Activated CD8-positive, alpha-beta memory T cell treated with anti-CD3 and anti-CD28 coated beads, Interleukin-2, amount 50 U/mL, for 48 hours (primary cell): Measurements from ENCODE around the gene MTG1.
"Not testable (repeated sequence)": the region's sequence is repeated elsewhere in the genome, so short reads cannot be mapped to it uniquely, and the experiment has no call there.

Experiments used
- DNase-seq: peaks from one replicate; pipeline ENCODE4 v3.0.0-alpha.2; 2020

MTG1 gene

DNA sequence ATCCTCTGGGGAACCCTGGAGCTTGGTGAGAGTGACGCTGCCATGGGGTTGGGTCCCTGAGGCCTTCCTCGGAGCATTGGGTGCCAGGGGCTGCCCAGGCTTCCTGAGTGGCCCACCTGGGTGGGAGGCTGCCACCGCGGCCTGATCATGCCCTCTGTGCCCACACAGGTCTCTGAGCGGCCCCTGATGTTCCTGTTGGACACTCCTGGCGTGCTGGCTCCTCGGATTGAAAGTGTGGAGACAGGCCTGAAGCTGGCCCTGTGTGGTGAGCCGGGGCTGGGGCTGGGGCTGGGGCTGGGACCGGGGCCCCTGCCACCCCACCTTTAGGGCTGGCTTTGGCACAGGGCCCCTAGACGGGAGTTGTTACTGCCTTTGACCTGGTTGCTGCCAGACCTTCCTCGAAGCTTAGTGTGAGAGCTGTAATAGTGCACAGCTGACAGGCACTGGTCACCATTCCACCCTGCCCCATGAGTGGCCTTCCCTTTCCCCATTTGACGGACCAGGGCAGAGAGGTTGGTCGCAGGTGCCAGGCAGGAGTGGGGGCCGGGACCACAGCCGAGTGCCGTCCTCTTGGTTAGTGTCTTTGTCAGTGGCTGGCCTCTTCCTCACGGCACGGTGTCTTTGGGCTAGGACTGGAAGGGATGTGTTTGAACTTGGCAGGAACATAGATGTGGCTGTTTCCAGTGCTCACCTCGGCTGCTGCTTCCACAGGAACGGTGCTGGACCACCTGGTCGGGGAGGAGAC lies 8.2 kb downstream of the MTG1 start:
- no peak for DNase-seq

DNA sequence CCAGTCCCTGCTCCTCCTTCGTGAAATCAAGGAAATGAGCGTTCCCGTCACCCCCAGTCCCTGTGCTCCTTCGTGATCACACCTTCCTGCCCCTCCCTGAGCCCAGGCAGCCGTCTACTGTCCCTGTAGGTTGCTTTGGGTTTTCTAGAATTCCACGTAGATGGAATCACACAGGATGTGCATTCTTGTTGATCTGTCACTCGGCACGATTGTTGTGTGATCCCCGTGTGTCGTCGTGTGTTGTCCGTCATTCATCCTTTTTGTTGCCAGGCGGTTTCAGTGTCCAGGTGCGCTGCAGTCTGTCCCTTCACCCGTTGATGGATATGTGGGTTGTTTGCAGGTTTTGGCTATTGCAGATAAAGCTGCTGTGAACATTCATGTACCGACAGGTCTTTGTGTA lies 9.4 kb downstream of the MTG1 start:
- no peak for DNase-seq

DNA sequence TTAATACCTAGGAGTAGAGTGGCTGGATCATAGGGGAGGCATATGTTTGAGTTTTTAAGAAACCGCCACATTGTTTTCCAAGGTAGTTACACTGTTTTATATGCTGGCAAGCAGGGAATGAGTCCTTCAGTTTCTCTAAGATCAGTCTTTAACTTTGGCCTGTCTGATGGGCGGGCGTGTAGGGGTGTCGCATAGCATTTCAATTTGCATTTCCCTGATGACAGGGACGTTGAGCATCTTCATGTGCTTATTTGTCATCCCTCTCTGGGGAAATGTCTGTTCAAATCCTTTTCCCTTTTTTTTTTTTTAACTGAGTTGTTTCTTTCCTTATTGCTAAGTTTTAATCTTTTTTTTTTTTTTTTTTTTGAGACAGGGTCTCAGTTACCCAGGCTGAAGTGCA lies 9.8 kb downstream of the MTG1 start:
- no peak for DNase-seq

DNA sequence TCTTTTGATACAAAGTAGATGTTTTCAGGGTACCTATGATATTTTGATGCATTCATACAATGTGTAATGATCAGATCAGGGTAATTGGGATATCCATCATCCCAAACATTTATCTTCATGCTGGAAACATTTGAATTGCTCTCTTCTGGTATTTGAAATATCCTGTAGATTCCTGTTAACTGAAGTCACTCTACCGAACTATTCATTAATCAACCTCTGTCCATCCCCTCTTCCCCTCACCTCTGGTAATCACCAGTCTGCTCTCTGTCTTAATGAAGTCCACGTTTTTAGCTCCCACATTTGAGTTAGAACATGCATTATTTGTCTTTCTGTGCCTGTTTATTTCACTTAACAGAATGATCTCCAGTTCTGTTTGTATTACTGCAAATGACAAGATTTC lies 11.3 kb downstream of the MTG1 start:
- DNase-seq, result no peak

DNA sequence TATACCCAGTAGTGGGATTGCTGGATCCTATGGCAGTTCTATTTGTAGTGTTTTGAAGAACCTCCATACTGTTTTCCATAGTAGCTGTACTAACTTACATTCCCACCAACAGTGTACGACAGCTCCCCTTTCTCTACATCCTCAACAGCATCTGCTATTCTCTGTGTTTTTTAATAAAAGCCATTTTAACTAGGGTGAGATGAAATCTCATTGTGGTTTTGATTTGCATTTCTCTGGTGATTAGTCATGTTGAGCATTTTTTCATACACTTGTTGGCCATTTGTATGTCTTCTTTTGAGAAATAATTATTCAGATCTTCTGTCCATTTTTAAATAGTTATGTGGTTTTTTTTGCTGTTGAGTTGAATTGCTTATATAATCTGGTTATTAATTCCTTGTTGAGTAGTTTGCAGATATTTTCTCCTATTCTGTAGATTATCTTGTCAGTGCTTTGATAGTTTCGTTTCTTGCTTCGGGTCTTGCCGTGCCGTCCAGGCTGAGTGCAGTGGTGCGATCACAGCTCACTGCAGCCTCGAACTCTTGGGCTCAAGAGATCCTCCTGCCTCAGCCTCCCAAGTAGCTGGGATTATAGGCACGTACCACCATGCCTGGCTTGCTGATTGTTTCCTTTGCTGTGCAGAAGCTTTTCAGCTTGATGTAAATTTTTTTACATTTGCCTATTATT lies 12.0 kb downstream of the MTG1 start:
- no peak for DNase-seq

DNA sequence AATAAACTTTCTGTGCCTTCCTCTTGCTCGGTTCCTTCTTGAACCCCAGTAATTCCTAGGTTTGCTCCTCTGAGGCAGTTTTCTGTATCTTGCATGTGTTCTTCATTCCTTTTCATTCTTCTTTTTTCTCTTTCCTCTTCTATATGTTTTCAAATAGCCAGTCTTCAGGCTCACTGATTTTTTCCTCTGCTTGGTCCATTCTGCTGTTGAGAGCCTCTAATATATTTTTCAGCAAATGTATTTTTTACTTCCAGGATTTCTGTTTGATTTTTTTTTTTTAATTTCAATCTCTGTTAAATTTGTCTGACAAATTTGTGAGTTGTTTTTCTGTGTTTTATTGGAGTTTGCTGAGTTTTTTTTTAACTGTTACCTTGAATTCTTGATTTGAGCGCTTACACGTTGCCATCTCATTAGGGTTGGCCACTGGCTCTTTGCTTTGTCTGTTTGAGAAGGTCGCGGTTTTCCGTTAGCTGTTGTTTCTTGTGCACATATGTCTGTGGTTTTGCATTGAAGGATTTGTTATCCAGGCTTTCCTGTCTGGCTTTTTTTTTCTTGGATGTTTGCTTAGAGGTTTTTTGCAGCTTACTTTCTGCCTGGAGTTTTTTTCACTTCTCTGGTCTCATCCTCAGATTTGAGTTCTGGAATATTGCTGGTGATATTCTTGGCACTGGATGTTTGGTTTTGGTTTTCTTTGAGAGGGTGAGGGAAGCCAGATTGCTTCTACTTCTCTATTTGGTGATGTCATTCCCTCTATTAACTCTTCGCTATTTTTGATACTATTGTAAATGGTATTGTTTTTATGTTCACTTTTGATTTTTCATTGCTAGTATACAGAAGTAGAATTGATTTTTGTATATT lies 17.8 kb downstream of the MTG1 start:
- no peak for DNase-seq

DNA sequence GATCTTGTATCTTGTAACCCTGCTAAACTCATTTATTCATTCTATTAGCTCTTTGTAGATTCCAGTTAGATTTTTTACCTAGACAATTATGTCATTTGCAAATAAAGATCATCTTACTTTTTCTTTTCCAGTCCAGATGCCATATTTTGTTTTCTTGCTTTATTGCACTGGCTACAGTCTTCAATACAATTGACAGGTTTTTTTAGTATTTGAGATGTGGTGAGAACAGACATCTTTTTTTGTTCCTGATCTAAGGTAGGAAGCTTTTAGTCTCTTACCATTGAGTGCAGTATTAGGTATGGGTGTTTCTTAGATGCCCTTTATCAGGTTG lies 18.4 kb downstream of the MTG1 start:
- no peak for DNase-seq

DNA sequence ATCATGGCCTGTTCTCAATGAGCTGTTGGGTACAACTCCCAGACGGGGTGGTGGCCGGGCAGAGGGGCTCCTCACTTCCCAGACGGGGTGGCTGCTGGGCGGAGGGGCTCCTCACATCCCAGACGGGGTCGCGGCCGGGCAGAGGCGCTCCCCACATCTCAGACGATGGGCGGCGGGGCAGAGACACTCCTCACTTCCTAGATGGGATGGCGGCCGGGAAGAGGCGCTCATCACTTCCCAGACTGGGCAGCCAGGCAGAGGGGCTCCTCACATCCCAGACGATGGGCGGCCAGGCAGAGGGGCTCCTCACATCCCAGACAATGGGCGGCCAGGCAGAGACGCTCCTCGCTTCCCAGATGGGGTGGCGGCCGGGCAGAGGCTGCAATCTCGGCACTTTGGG lies 20.4 kb downstream of the MTG1 start:
- not testable (repeated sequence) for DNase-seq

DNA sequence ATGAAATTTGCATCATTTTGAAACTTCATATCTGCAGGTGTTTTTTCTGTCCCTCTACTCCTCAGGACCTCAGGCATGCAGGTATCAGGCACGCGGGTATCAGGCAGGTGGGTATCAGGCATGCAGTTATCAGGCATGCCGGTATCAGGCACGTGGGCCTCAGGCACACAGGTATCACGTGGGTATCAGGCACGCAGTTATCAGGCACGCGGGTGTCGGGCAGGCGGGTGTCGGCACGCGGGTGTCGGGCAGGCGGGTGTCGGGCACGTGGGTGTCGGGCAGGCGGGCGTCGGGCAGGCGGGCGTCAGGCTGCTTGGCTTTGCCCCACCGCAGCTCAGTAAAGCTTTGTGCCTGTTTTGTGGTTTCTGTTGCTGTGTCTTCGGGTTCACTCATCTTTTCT lies 21.8 kb downstream of the MTG1 start:
- DNase-seq, result no peak

DNA sequence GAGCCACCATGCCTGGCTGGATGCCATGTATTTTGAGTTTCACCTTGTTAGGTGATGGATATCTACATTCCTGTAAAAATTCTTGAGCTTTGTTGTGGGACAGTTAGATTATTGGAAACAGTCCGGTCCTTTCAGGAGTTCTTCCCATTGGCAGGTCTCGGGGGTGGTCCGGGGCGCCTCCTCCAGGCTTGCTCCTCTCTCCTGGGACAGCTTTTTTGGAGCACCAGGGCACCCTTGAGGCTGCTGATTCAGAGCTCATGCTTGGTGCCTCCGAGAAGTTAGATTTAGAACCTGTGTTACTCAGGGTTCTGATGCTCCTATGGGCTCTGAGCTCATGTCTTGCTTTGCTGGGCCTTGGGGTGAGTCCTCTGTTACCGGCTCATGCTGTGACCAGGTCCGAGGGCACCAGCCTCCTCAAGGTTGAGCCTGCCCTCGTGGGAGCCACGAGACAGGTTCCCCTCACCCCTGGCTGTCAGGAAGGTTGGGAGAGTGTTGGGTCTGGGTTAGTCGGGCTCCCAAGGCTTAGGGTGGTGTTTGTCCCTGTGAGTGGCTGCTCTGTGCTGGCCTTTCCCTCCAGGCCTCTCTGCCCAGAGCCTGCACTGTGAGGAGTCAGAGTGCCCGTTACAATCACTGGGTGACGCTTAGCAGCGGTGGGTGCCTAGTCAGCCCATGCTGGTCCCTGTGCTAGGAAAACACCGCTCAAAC lies 24.5 kb downstream of the MTG1 start:
- no peak for DNase-seq

DNA sequence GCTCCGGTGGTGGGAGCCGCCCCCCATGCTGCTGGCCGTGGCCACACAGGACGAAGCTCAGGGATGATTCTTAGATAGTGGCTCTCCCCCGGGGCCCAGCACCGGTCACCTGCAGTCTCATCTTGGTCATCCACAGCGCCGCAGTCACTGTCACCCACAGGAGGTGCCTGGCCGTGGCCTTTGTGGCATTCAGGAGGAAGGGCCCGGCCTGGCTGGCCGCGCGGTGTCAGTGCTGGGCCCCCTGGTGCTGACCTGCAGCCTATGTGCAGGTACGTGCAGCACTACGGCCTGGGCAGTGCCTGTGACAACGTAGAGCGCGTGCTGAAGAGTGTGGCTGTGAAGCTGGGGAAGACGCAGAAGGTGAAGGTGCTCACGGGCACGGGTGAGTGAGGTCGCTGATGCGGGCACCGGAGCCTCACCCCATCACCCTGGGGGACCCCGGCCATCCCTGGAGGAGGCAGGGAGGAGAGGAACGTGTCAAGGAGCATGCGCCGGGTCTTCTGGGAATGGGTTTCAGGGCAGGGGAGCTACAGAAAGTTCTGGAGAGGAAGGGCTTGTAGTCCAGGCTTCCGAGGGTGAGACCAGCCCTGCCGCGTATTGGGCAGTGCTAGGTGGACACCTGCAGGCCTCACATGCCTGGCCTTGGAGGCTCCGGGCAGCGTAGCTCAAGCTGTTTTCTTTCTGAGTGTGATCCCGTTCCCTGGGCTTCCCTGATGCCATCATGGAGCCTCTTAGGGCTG lies 25.4 kb downstream of the MTG1 start:
- no peak for DNase-seq

DNA sequence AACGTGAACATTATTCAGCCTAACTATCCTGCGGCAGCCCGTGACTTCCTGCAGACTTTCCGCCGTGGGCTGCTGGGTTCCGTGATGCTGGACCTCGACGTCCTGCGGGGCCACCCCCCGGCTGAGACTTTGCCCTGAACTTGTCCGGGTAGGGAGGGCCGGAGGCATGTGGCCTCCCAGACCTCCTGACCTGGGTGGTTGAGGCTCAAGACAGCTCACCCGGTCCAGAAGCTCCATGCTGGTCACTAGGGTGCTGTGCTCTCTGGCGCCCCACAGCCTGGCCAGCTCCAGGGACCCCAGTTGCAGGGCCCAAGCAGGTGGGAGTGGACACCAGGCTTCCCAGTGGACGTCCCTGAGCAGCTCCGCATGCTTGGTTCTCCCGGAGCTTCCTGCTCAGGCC lies 26.1 kb downstream of the MTG1 start:
- no peak for DNase-seq

DNA sequence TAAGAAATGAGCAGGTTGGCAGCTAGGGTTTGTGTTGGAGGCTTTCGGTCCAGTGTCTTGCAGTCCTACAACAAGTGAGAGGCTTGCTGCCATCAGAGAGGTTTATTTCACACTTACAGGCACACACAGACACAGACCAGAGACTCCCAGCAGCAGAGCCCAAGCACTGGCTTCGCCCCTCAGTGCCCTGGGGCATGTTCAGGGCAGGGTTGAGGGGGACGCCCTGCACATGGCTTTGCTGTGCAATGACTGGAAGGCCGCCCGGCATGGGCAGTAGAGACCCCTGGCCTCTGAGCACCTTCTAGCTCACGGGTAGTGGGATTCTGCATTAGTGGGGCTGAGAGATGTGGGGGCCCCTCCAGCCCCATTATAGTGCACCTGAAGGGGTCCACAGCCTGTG lies 26.6 kb downstream of the MTG1 start:
- DNase-seq, result no peak

DNA sequence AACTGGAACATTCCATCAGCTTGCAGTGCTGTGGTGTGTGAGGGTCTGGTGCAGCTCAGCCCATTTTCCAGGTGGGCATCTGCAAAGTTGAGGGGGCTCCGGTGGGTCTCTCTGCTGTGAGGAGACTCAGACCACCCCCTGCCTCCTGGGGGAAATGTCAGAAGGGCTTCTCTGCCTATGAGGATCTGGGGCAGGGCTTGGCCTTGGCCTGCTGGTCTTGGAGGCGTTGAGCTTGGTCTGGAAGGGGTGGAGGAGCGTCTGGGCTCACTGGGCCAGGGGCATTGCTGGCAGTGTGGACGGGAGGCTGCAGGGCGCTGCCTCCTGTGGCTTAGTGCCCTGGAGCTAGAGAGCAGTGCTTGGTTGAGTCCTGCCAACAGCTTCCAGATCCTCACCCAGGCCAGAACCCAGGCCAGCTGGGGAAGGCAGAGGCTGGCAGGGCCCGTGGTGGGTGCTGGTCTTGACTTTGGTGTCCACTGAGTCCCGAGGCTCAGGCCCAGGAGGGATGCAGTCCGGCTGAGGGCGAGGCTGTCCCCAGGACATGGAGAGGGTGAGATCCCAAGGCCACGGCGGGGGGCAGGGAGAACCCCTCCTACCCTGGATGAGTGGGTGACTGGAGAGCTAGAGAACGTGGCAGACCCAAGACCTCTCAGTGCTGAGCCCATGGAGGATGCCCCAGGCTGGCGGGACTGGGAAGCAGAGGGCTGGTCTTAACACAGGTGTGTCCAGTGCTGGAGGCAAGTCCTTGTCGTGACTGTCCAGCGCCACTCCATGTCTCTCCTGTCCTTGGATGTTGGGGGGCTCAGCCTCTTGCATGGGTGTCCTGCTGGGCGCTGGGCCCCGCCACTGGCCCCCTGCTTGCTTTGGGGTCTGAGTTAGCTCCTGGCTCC lies 27.6 kb downstream of the MTG1 start:
- no peak for DNase-seq

DNA sequence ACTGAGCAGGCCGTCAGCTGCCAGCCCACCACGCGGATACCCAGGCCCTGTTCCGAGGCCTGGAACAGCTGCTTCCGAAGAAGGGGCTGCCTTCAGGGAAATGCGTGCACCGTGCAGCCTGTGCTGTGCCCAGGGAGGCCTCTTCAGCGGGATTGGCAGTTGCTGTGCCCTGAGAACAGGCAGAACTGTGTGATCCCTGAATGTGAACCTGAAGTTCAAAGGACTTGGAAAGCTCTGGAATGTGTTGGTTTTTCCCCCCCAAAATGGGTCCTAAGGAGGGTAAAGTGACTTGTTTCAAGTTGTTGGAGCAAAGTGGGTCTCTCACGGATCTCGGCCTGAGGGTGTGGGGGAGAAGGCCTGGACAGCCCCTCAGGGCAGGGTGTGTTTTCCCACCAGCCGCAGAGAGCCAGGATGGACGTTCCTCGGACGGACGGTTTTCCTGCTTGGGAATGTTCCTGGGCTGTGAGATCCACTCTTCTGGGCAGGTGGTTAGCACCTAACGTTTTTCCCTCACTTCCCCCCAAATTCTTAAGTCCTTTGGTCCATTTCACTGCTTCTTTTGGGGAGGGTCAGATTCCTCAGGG lies 28.4 kb downstream of the MTG1 start:
- DNase-seq, result no peak

DNA sequence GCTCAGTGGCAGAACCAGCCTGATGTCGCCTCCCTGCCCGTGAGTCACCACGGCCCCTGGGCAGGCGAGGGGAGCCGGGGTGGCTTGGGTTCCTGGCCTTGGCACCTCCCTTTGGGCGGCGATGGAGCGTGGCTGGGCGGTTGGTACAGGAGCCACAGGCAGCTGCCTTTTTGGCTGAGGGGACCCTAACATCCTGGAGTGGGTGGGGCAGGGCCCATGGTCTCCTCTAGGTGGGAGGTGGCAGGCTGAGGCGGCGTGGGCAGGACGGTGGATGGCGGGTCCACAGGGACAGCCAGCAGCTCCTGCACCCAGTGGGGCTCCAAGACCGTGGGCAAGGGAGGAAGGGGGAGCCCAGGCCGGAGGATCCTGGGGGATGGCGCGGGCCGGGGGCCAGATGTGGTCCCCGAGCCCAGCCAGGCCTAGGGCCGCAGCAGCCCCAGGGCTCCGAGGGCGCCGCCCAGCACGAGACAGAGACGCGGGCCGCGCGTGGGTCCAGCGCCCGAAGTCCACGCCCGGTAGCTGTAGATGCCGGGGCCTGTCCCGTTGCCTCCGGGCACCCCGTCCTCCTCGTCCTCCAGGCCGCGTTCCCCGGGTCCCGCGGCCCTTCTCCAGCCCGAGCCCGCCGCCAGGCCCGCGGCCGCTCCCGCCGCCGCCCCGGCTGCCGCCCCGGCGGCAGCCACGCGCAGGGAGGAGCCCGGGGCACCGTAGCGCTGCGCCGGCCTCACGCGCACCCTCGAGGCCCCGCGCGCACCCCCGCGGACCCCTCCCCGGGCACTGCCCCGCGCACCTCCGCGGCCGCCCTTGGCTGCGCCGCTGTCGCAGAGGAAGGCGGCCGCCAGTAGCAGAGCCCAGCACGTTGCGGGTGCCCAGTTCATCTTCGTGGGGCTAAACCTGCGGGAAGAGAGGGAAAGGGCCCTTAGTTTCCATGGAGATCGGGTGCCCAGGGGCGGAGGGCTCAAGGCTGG lies 29.1 kb downstream of the MTG1 start:
- no peak for DNase-seq

DNA sequence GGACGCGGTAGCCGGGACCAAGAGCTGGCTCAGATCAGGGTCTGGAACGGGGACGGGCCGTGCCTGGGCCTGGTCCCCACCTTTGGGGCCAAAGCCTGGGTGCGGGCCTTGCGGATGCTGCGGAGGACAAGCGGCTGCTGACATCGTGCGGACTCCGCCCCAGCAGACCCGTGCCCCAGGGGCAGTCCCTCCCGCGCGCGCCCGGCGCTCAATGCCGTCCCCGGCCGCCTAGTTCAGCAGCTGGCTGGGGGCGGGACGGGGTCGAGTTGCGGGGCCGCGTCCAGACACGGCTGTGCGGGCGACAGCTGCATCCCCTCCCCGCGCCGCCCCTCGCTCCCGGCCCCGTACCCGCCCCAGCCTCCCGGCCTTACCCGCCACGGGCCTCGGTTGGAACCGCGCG lies 30.1 kb downstream of the MTG1 start:
- DNase-seq, result not testable (repeated sequence)

DNA sequence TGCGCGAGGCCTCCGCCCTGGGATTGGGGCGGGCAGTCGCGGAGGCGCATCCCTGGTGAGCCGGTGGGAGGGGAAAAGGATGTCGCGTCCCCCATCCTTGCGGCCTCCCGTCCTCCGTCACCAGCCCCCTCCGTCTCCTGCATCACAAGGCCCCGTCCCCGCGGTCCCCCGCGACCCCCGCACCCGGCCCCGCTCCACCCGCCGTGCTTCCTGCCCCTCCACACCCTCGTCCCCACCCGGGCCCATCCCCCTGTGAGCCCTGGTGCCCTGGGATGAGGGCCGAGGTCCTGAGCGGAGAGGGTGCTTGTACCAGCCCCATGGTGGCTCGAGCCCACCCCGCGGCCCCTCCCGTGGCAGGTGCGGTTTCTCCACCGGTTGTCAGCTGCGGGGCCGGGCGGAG lies 30.6 kb downstream of the MTG1 start, which contains the start of gene SPRN:
TSS of gene SPRN (minus strand) at position 25 of the 400 bp plus-strand sequence. CDS start 944 bp downstream, outside the sequence.
- DNase-seq, result not testable (repeated sequence)

DNA sequence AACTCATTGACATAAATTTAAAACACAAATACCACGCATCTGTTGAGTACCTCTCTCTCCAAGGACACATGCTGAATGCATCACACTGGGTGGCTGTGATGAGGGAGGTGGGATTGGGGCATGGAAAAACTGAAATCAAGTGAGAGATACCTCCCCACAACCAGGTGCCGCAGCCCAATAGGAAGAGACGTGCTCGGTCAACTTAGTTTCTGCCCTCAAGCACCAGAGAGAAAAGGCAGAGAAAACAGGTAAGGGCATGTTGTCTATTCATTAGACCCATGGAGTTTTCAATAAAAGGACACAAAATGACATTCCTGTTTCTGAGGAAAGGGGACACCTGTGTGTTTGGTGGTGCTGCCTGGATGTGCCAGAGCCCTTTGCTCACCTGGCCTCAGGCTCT lies 35.6 kb downstream of the MTG1 start:
- not testable (repeated sequence) for DNase-seq
